HEK293 (cell line): Measurements from ENCODE around the gene NHEJ1.

ENCODE experiments used
- CTCF ChIA-PET: fragments of 350-600 bp; formaldehyde crosslinking; extraction: SDS; loops from one replicate; lab custom pipeline; 2021; ENCODE audit warnings: antibody characterized with exemption; lab: Yijun Ruan, JAX
- POLR2A ChIA-PET: fragments of 300-600 bp; formaldehyde crosslinking; extraction: SDS; loops from one replicate; lab custom pipeline; 2020; ENCODE audit warnings: antibody characterized with exemption, inconsistent platforms; lab: Yijun Ruan, JAX
- H3K27ac ChIP-seq: fragments of 200-500 bp; sonication (Bioruptor generic); 2 replicates; pipeline ENCODE4 v1.5.1; 2014; ENCODE audit warnings: low read depth, low read length, control low read depth, inconsistent platforms; ENCODE audit errors: extremely low read depth
- H3K36me3 ChIP-seq, 2 experiments: fragments of 200-500 bp in 1 of 2; sonication (Bioruptor generic) in 1 of 2; 1 replicate in 1 of 2; 2 replicates in 1 of 2; pipeline ENCODE4 v1.5.1; 2014 to 2017; ENCODE audit warnings: inconsistent platforms in 2 of 2, low read length in 2 of 2; ENCODE audit not compliant: control insufficient read depth in 2 of 2, insufficient read depth in 1 of 2
- H3K4me1 ChIP-seq: fragments of 200-500 bp; sonication (Bioruptor generic); 2 replicates; pipeline ENCODE4 v1.5.1; 2014; ENCODE audit warnings: mild to moderate bottlenecking, low read length, inconsistent platforms; ENCODE audit not compliant: control insufficient read depth, insufficient read depth
- H3K4me3 ChIP-seq: 2 replicates; pipeline ENCODE4 v1.5.1; 2011; ENCODE audit warnings: low read depth, mild to moderate bottlenecking, control low read depth, low read length, moderate library complexity
- H3K9me3 ChIP-seq: fragments of 200-500 bp; sonication (Bioruptor generic); 2 replicates; pipeline ENCODE4 v1.5.1; 2014; ENCODE audit warnings: low read depth, low read length, inconsistent platforms; ENCODE audit not compliant: control insufficient read depth, insufficient read depth
- GFI1B ChIP-seq: fragments of 450-650 bp; formaldehyde crosslinking; IDR thresholded peaks from 2 replicates; pipeline ENCODE4 v1.5.1; 2016; ENCODE audit warnings: missing biosample characterization, missing genetic modification characterization
- GLI2 ChIP-seq: fragments of 450-650 bp; formaldehyde crosslinking; IDR thresholded peaks from 2 replicates; pipeline ENCODE4; 2017; ENCODE audit warnings: missing biosample characterization, missing genetic modification characterization, low read depth, borderline replicate concordance
- GLI4 ChIP-seq: fragments of 450-650 bp; formaldehyde crosslinking; IDR thresholded peaks from 2 replicates; pipeline ENCODE4 v1.5.1; 2016; ENCODE audit warnings: missing biosample characterization, missing genetic modification characterization
- KLF8 ChIP-seq: fragments of 450-650 bp; formaldehyde crosslinking; IDR thresholded peaks from 2 replicates; pipeline ENCODE4 v1.5.1; 2016; ENCODE audit warnings: missing biosample characterization, missing genetic modification characterization
- MEIS1 ChIP-seq: sonication (generic); formaldehyde crosslinking; IDR thresholded peaks from 2 replicates; pipeline ENCODE4 v1.8.1; 2022; ENCODE audit warnings: missing genetic modification reagents, mild to moderate bottlenecking, borderline replicate concordance
- OVOL3 ChIP-seq: fragments of 450-650 bp; formaldehyde crosslinking; IDR thresholded peaks from 2 replicates; pipeline ENCODE4 v1.5.1; 2016; ENCODE audit warnings: missing biosample characterization, missing genetic modification characterization
- PATZ1 ChIP-seq: fragments of 450-650 bp; formaldehyde crosslinking; IDR thresholded peaks from 2 replicates; pipeline ENCODE4 v1.5.1; 2016; ENCODE audit warnings: missing biosample characterization, missing genetic modification characterization
- RBAK ChIP-seq: fragments of 450-650 bp; formaldehyde crosslinking; IDR thresholded peaks from 2 replicates; pipeline ENCODE4 v1.5.1; 2016; ENCODE audit warnings: missing biosample characterization, missing genetic modification characterization
- SCRT1 ChIP-seq: fragments of 450-650 bp; formaldehyde crosslinking; IDR thresholded peaks from 2 replicates; pipeline ENCODE4 v1.5.1; 2016; ENCODE audit warnings: missing biosample characterization, missing genetic modification characterization, borderline replicate concordance
- TRIM28 ChIP-seq: IDR thresholded peaks from 2 replicates; pipeline ENCODE4 v1.6.1; 2011; ENCODE audit warnings: low read length, control low read depth, borderline replicate concordance
- ZBTB1 ChIP-seq: fragments of 450-650 bp; formaldehyde crosslinking; IDR thresholded peaks from 2 replicates; pipeline ENCODE4 v1.5.1; 2016; ENCODE audit warnings: missing biosample characterization, missing genetic modification characterization
- ZBTB21 ChIP-seq: fragments of 450-650 bp; formaldehyde crosslinking; IDR thresholded peaks from 2 replicates; pipeline ENCODE4 v1.5.1; 2017; ENCODE audit warnings: missing biosample characterization, missing genetic modification characterization
- ZBTB49 ChIP-seq: fragments of 450-650 bp; formaldehyde crosslinking; IDR thresholded peaks from 2 replicates; pipeline ENCODE4 v1.5.1; 2016; ENCODE audit warnings: missing biosample characterization, missing genetic modification characterization, low read depth
- ZNF112 ChIP-seq: fragments of 450-650 bp; formaldehyde crosslinking; IDR thresholded peaks from 2 replicates; pipeline ENCODE4 v1.5.0; 2017; ENCODE audit warnings: missing biosample characterization, missing genetic modification characterization
- ZNF184 ChIP-seq: fragments of 450-650 bp; IDR thresholded peaks from 2 replicates; pipeline ENCODE4 v1.5.1; 2018; ENCODE audit warnings: missing biosample characterization, mild to moderate bottlenecking, missing genetic modification characterization
- ZNF23 ChIP-seq: fragments of 450-650 bp; formaldehyde crosslinking; IDR thresholded peaks from 2 replicates; pipeline ENCODE4 v1.5.1; 2016; ENCODE audit warnings: missing biosample characterization, missing genetic modification characterization, borderline replicate concordance
- ZNF26 ChIP-seq: fragments of 450-650 bp; formaldehyde crosslinking; IDR thresholded peaks from 2 replicates; pipeline ENCODE4 v1.5.1; 2016; ENCODE audit warnings: missing biosample characterization, missing genetic modification characterization
- ZNF292 ChIP-seq: fragments of 450-650 bp; formaldehyde crosslinking; IDR thresholded peaks from 2 replicates; pipeline ENCODE4 v1.5.1; 2016; ENCODE audit warnings: low read depth, missing biosample characterization, missing genetic modification characterization, borderline replicate concordance
- ZNF48 ChIP-seq: fragments of 450-650 bp; formaldehyde crosslinking; IDR thresholded peaks from 2 replicates; pipeline ENCODE4 v1.5.1; 2016; ENCODE audit warnings: missing biosample characterization, missing genetic modification characterization
- ZNF548 ChIP-seq: fragments of 450-650 bp; formaldehyde crosslinking; IDR thresholded peaks from 2 replicates; pipeline ENCODE4 v1.5.1; 2016; ENCODE audit warnings: missing biosample characterization, missing genetic modification characterization
- ZNF660 ChIP-seq: fragments of 450-650 bp; IDR thresholded peaks from 2 replicates; pipeline ENCODE4 v1.5.1; 2018; ENCODE audit warnings: missing biosample characterization, mild to moderate bottlenecking, missing genetic modification characterization
- ZNF677 ChIP-seq: fragments of 450-650 bp; IDR thresholded peaks from 2 replicates; pipeline ENCODE4 v1.5.0; 2018; ENCODE audit warnings: missing biosample characterization, mild to moderate bottlenecking, missing genetic modification characterization, moderate library complexity
- ZSCAN16 ChIP-seq: fragments of 450-650 bp; formaldehyde crosslinking; IDR thresholded peaks from 2 replicates; pipeline ENCODE4 v1.5.1; 2016; ENCODE audit warnings: missing biosample characterization, missing genetic modification characterization
- ZSCAN18 ChIP-seq: fragments of 450-650 bp; formaldehyde crosslinking; IDR thresholded peaks from 2 replicates; pipeline ENCODE4 v1.5.1; 2016; ENCODE audit warnings: missing biosample characterization, missing genetic modification characterization
- ZSCAN23 ChIP-seq: fragments of 450-650 bp; formaldehyde crosslinking; IDR thresholded peaks from 2 replicates; pipeline ENCODE4 v1.5.1; 2016; ENCODE audit warnings: missing biosample characterization, missing genetic modification characterization

The NHEJ1 gene

GRCh38 chr2:219099329-219099728, 61.3 kb downstream of the NHEJ1 start (continued):
- TF ChIP-seq ZSCAN18 (no peak), OVOL3 (tag by site-specific recombination) (no peak), GLI4 (no peak), ZSCAN23 (tag by site-specific recombination) (no peak), KLF8 (tag by site-specific recombination) (no peak), ZNF292 (tag by site-specific recombination) (no peak), ZNF26 (no peak), ZNF23 (tag by site-specific recombination) (no peak), ZNF548 (tag by site-specific recombination) (no peak)

GRCh38 chr2:219095406-219095935, 65.1 kb downstream of the NHEJ1 start:
- ChIA-PET CTCF (interaction anchor here (0.6 to 2.8 kb wide), 10 partner anchors 8 to 408 kb away, joined by 3 to 15 read pairs (median 3); no protein-coding TSS in a partner anchor), POLR2A (no interaction called here)
- Histone ChIP-seq H3K9me3 (no peaks in the 10 kb centered on the region), H3K27ac (no peak overlapping the region), H3K36me3 (no peaks in the 10 kb centered on the region), H3K4me3 (no peak overlapping the region), H3K4me1 (no peaks in the 10 kb centered on the region)
- TF ChIP-seq ZNF48 (no peak), ZSCAN16 (tag by site-specific recombination) (no peak), MEIS1 (CRISPR knock-in tag) (no peak), ZBTB1 (tag by site-specific recombination) (no peak), GFI1B (tag by site-specific recombination) (no peak), SCRT1 (no peak), ZNF677 (tag by site-specific recombination) (no peak), ZBTB21 (tag by site-specific recombination) (no peak), GLI2 (no peak), ZNF112 (tag by site-specific recombination) (no peak), PATZ1 (tag by site-specific recombination) (no peak), TRIM28 (no peak), ZBTB49 (tag by site-specific recombination) (no peak), ZNF184 (tag by site-specific recombination) (no peak), RBAK (tag by site-specific recombination) (no peak), ZNF660 (tag by site-specific recombination) (no peak)
